Measurements from ENCODE around the gene YARS1.

DNA sequence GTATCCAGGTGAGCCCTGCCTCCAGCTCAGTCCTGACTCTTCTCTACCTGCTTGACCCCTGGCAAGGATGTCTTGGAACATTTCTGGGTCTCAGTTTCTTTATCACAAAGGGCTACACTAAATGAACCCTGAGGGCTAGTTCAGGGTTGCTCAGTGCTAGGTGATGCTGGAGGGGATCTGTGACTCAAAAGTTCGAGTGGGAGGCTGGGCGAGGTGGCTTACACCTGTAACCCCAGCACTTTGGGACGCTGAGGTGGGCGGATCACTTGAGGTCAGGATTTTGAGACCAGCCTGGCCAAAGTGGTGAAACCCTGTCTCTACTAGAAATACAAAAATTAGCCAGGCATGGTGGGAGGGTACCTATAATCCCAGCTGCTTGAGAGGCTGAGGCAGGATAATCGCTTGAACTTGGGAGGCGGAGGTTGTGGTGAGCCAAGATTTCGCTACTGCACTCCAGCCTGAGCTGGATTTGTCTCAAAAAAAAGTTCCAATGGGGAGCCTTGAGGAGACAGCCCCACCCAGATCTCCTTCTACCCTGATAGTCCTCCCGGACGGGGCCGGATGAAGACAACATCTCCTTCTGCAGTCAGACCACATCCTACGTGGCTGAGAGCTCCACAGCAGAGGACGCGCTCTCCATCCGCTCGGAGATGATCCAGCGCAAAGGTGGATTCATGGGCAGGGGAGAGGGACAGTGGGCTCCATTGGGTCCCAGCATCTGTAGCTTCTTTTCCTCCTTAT is 48.9 kb downstream of the YARS1 start:
- TF ChIP-seq, protein P1, sequence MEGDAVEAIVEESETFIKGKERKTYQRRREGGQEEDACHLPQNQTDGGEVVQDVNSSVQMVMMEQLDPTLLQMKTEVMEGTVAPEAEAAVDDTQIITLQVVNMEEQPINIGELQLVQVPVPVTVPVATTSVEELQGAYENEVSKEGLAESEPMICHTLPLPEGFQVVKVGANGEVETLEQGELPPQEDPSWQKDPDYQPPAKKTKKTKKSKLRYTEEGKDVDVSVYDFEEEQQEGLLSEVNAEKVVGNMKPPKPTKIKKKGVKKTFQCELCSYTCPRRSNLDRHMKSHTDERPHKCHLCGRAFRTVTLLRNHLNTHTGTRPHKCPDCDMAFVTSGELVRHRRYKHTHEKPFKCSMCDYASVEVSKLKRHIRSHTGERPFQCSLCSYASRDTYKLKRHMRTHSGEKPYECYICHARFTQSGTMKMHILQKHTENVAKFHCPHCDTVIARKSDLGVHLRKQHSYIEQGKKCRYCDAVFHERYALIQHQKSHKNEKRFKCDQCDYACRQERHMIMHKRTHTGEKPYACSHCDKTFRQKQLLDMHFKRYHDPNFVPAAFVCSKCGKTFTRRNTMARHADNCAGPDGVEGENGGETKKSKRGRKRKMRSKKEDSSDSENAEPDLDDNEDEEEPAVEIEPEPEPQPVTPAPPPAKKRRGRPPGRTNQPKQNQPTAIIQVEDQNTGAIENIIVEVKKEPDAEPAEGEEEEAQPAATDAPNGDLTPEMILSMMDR (IDR thresholded peaks at IDR 0.05 in 2 of 3, conservative IDR thresholded peaks at IDR 0.05 in 1 of 3; ENCODE audit: borderline replicate concordance in 1 of 3, insufficient read depth in 1 of 3, low read depth in 2 of 3, low read length in 2 of 3), result no peak
- TF ChIP-seq EZH2 (IDR thresholded peaks at IDR 0.05) (no peak), ELF1 (IDR thresholded peaks at IDR 0.05; ENCODE audit: borderline replicate concordance, low read depth) (no peak), SRF (IDR thresholded peaks at IDR 0.05; ENCODE audit: low read depth) (no peak), RAD21 (IDR thresholded peaks at IDR 0.05; ENCODE audit: low read depth) (no peak), EGR1 (IDR thresholded peaks at IDR 0.05; ENCODE audit: low read depth) (no peak), SIN3A (IDR thresholded peaks at IDR 0.05; ENCODE audit: low read depth) (no peak), FOSL1 (IDR thresholded peaks at IDR 0.05; ENCODE audit: low read depth) (no peak), TCF7L2 (IDR thresholded peaks at IDR 0.05; ENCODE audit: borderline replicate concordance, extremely low read depth, insufficient read depth, insufficient read length) (no peak), POLR2A (IDR thresholded peaks at IDR 0.05; ENCODE audit: borderline replicate concordance, extremely low read depth, insufficient read depth, insufficient read length) (no peak), REST (IDR thresholded peaks at IDR 0.05; ENCODE audit: low read depth) (no peak), EZH2phosphoT487 (IDR thresholded peaks at IDR 0.05; ENCODE audit: borderline replicate concordance) (no peak)
- TF ChIP-seq, protein P2, sequence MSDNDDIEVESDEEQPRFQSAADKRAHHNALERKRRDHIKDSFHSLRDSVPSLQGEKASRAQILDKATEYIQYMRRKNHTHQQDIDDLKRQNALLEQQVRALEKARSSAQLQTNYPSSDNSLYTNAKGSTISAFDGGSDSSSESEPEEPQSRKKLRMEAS (IDR thresholded peaks at IDR 0.05), result no peak
- TF ChIP-seq, protein P3, sequence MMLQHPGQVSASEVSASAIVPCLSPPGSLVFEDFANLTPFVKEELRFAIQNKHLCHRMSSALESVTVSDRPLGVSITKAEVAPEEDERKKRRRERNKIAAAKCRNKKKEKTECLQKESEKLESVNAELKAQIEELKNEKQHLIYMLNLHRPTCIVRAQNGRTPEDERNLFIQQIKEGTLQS (IDR thresholded peaks at IDR 0.05), result no peak
